ENCODE results near the gene PEX26. TPM values are rescaled to one million over a fixed set of nuclear protein-coding genes. Genes with fewer than 3 reads are reported as not detected.

PEX26 gene
- total RNA-seq, 1 experiment from 2014 or later, result 21.9 TPM

DNA sequence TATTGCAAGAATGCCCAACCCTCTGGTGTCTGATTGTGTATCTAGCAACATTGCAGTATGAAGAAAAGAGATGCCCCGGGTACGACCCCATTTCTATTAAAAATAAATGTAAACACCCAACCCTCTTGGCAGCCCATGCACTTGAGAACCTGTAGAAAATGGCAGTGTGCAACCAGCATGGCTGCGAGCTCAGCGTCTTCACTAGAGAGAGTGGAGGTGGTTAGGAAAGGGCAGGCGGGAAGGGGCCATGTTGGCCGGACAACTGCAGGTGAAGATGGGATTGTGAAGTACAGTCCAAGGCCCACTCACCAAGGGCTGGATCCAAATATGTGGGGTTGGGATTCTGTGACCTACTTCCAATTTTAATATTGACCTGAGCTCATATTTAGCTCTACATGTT is 15.9 kb downstream of the PEX26 start:
- no peak for TF ChIP-seq TCF7L2 (IDR thresholded peaks at IDR 0.05; ENCODE audit: low read depth, low read length)
- TF ChIP-seq SIN3A (IDR thresholded peaks at IDR 0.05; ENCODE audit: borderline replicate concordance, insufficient read depth, low read depth, low read length), result no peak
- TF ChIP-seq POLR2AphosphoS5 (IDR thresholded peaks at IDR 0.05; ENCODE audit: low read depth, low read length), result no peak
- TF ChIP-seq, protein P1, sequence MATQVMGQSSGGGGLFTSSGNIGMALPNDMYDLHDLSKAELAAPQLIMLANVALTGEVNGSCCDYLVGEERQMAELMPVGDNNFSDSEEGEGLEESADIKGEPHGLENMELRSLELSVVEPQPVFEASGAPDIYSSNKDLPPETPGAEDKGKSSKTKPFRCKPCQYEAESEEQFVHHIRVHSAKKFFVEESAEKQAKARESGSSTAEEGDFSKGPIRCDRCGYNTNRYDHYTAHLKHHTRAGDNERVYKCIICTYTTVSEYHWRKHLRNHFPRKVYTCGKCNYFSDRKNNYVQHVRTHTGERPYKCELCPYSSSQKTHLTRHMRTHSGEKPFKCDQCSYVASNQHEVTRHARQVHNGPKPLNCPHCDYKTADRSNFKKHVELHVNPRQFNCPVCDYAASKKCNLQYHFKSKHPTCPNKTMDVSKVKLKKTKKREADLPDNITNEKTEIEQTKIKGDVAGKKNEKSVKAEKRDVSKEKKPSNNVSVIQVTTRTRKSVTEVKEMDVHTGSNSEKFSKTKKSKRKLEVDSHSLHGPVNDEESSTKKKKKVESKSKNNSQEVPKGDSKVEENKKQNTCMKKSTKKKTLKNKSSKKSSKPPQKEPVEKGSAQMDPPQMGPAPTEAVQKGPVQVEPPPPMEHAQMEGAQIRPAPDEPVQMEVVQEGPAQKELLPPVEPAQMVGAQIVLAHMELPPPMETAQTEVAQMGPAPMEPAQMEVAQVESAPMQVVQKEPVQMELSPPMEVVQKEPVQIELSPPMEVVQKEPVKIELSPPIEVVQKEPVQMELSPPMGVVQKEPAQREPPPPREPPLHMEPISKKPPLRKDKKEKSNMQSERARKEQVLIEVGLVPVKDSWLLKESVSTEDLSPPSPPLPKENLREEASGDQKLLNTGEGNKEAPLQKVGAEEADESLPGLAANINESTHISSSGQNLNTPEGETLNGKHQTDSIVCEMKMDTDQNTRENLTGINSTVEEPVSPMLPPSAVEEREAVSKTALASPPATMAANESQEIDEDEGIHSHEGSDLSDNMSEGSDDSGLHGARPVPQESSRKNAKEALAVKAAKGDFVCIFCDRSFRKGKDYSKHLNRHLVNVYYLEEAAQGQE (IDR thresholded peaks at IDR 0.05; ENCODE audit: insufficient read depth in 1 of 2, low read depth in 2 of 2, low read length in 1 of 2), result no peak
- TF ChIP-seq, protein P2, sequence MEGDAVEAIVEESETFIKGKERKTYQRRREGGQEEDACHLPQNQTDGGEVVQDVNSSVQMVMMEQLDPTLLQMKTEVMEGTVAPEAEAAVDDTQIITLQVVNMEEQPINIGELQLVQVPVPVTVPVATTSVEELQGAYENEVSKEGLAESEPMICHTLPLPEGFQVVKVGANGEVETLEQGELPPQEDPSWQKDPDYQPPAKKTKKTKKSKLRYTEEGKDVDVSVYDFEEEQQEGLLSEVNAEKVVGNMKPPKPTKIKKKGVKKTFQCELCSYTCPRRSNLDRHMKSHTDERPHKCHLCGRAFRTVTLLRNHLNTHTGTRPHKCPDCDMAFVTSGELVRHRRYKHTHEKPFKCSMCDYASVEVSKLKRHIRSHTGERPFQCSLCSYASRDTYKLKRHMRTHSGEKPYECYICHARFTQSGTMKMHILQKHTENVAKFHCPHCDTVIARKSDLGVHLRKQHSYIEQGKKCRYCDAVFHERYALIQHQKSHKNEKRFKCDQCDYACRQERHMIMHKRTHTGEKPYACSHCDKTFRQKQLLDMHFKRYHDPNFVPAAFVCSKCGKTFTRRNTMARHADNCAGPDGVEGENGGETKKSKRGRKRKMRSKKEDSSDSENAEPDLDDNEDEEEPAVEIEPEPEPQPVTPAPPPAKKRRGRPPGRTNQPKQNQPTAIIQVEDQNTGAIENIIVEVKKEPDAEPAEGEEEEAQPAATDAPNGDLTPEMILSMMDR (IDR thresholded peaks at IDR 0.05), result no peak
- H3K27ac ChIP-seq (ENCODE audit: low read length), result no peak overlapping the region
- no peak for DNase-seq (ENCODE audit: low read depth, low spot score)
- H3K36me3 ChIP-seq (ENCODE audit: control insufficient read depth, insufficient read depth, low read length), result no peaks in the 10 kb centered on the region
- H3K4me3 ChIP-seq (ENCODE audit: low read depth in 2 of 2, low read length in 2 of 2), result no peak overlapping the region
- in situ Hi-C loops (cut with HindIII; ENCODE audit: low pct_unique_long_range_greater_than_20kb, low sequenced_read_pairs), result no loop called here
- intact Hi-C loops (cut with micrococcal nuclease; ENCODE audit: unreplicated experiment), result no loop called here
- BruUV-seq (replicated peaks), result no TSS peak
- H3K27me3 ChIP-seq (ENCODE audit: control insufficient read depth, insufficient read depth, low read length), result no peaks in the 10 kb centered on the region
- peaks cover 4% of the 10 kb centered on the region; the same call in 1 of the 2 replicates for H3K4me1 ChIP-seq (ENCODE audit: control insufficient read depth, insufficient read depth, low read length)
- ATAC-seq, result no peak
- ChIA-PET CTCF (no interaction called here), POLR2A (interaction anchor here (0.7 kb wide), 1 partner anchor 397 kb away, joined by 4 read pairs; no protein-coding TSS in a partner anchor)
- no peaks in the 10 kb centered on the region for H3K9me3 ChIP-seq (ENCODE audit: control insufficient read depth, insufficient read depth, low read depth, low read length)

DNA sequence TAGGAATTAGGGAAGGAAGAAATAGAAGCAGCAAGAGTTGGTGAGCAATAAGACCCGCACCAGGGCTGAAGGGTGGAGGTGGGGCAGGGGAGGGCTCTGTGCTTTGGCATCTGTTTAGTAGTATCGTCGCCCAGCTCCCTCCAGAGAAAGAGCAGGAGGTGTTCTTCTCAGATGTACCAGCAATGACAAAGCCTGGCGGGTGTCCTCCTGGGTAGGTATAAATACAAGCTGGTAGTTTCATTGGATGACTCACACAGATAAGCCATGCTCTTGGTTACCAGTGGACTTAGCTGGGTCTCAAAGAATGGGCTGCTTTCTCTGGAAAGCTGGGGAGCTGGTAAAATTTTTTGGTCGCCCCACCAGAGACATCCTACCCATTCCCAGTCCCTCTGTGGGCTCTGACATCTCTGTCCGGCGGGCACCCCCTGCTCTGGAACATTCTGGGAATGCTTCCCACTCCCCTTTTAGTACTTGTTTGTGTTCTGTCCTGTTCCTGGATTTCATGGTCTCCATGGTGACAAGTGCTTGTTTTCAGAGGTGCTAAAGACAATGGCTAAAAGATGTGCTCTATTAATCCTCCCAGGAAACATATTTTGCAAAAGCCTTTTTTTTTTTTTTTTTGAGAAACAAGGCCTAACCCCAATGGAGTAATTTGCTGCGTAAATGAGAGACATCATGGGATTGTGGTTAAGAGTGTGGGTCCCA is 17.5 kb downstream of the PEX26 start:
- TF ChIP-seq TCF7L2 (IDR thresholded peaks at IDR 0.05; ENCODE audit: low read depth, low read length) (no peak), POLR2AphosphoS5 (IDR thresholded peaks at IDR 0.05; ENCODE audit: low read depth, low read length) (no peak), SIN3A (IDR thresholded peaks at IDR 0.05; ENCODE audit: borderline replicate concordance, insufficient read depth, low read depth, low read length) (no peak)
- TF ChIP-seq, protein P1 (IDR thresholded peaks at IDR 0.05; ENCODE audit: insufficient read depth in 1 of 2, low read depth in 2 of 2, low read length in 1 of 2), result no peak
- TF ChIP-seq, protein P2 (IDR thresholded peaks at IDR 0.05), result no peak
- no peaks in the 10 kb centered on the region for H3K36me3 ChIP-seq (ENCODE audit: control insufficient read depth, insufficient read depth, low read length)
- no TSS peak for BruUV-seq (replicated peaks)
- DNase-seq (ENCODE audit: low read depth, low spot score) (no peak), ATAC-seq (no peak)
- no peak overlapping the region for H3K4me3 ChIP-seq (ENCODE audit: low read depth in 2 of 2, low read length in 2 of 2)
- intact Hi-C loops (cut with micrococcal nuclease; ENCODE audit: unreplicated experiment), result no loop called here
- no peaks in the 10 kb centered on the region for H3K9me3 ChIP-seq (ENCODE audit: control insufficient read depth, insufficient read depth, low read depth, low read length)
- in situ Hi-C loops (cut with HindIII; ENCODE audit: low pct_unique_long_range_greater_than_20kb, low sequenced_read_pairs), result no loop called here
- no peaks in the 10 kb centered on the region for H3K27me3 ChIP-seq (ENCODE audit: control insufficient read depth, insufficient read depth, low read length)
- ChIA-PET POLR2A (no interaction called here), CTCF (no interaction called here)
- H3K4me1 ChIP-seq (ENCODE audit: control insufficient read depth, insufficient read depth, low read length), result peaks cover 4% of the 10 kb centered on the region; the same call in 1 of the 2 replicates
- H3K27ac ChIP-seq (ENCODE audit: low read length), result no peak overlapping the region
